AG04449 (cell line): ENCODE data around the gene ZSCAN5A.

Experiments used
- CTCF ChIA-PET: fragments of 350-600 bp; formaldehyde crosslinking; extraction: SDS; loops from one replicate; lab custom pipeline; 2021; ENCODE audit warnings: antibody characterized with exemption; lab: Yijun Ruan, JAX
- POLR2A ChIA-PET: fragments of 400-600, 350-600 bp; formaldehyde crosslinking; extraction: SDS; loops from one replicate; lab custom pipeline; 2020; ENCODE audit warnings: antibody characterized with exemption, inconsistent platforms; lab: Yijun Ruan, JAX
- DNase-seq: peaks from one replicate; pipeline ENCODE4 v3.0.0-alpha.2; 2010; ENCODE audit warnings: low read depth, low spot score
- H3K4me3 ChIP-seq: 2 replicates; pipeline ENCODE4 v1.5.1; 2011; ENCODE audit warnings: low read depth, mild to moderate bottlenecking, control low read depth, low read length
- TF ChIP-seq, protein P1 (sequence below): IDR thresholded peaks from one replicate; pipeline ENCODE4 v1.5.1; 2011; ENCODE audit warnings: mild to moderate bottlenecking, moderate library complexity, low read length, control low read depth, inconsistent platforms; ENCODE audit not compliant: insufficient read depth; ENCODE audit errors: missing control alignments

ZSCAN5A gene

DNA sequence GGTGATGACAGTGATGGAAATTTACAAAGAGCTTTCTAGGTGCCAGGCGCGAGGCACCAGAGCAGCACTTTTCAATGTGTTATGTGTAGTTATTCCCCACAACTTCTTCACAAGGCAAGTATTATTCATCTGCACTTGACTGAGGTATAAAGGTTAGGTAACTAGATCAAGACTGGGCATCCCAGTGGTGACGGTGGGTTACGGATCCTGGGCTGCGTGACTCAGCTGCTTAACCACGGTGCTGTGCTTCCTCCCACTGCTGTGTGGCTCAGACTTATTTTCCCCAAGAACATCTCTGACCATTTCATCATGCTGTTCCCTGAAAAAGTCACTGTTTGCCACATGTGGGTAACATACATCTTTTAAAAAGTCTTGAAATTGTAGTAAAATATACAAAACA, 22.8 kb downstream of the ZSCAN5A start:
- TF ChIP-seq, protein P1, sequence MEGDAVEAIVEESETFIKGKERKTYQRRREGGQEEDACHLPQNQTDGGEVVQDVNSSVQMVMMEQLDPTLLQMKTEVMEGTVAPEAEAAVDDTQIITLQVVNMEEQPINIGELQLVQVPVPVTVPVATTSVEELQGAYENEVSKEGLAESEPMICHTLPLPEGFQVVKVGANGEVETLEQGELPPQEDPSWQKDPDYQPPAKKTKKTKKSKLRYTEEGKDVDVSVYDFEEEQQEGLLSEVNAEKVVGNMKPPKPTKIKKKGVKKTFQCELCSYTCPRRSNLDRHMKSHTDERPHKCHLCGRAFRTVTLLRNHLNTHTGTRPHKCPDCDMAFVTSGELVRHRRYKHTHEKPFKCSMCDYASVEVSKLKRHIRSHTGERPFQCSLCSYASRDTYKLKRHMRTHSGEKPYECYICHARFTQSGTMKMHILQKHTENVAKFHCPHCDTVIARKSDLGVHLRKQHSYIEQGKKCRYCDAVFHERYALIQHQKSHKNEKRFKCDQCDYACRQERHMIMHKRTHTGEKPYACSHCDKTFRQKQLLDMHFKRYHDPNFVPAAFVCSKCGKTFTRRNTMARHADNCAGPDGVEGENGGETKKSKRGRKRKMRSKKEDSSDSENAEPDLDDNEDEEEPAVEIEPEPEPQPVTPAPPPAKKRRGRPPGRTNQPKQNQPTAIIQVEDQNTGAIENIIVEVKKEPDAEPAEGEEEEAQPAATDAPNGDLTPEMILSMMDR = no peak
- POLR2A ChIA-PET = no interaction called here
- no peak for DNase-seq
- no peak overlapping the region for H3K4me3 ChIP-seq
- CTCF ChIA-PET = interaction anchor here (1.5 kb wide), 1 partner anchor 39 kb away, joined by 3 read pairs; no protein-coding TSS in a partner anchor

DNA sequence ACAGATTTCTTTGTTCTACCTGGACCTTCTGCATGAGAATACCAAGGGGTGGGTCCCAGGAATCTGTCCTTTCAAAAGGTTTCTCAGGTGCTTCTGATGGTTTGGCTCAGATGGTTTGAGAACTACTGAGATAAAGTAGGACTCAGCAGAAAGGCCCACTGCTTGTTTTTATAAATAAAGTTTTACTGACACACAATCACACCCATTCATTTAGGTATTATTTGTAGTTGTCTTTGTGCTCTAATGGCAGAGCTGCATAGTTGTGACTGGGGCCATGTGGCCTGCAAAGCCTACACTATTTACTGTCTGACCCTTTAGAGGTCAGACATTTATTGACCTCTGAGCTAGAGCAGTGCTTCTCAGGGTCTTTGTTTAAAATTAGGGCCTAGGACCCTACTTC, 24.5 kb downstream of the ZSCAN5A start:
- DNase-seq = no peak
- CTCF ChIA-PET = interaction anchor here (1.3 kb wide), 1 partner anchor 214 kb away, joined by 3 read pairs; no protein-coding TSS in a partner anchor
- no peak overlapping the region for H3K4me3 ChIP-seq

DNA sequence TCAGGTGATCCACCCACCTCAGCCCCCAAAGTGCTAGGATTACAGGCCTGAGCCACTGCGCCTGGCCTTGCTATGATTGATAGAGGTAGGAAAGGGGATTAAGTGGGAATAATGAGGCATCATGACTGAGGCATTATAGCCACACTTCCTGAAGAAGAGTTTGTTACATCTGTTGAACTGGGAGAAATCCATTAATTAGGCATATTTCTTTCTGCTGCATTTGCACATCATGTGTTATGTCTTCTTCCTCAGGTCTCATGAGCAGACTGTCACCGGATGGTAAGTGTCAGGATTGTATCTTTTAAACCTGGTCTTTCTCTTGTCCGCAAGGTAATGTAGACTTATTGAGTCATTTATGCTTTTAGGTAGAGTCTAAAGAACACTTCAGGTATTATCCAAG, 29.9 kb downstream of the ZSCAN5A start:
- no peak overlapping the region for H3K4me3 ChIP-seq
- ChIA-PET POLR2A (no interaction called here), CTCF (no interaction called here)
- no peak for DNase-seq
- TF ChIP-seq, protein P1 = no peak

More for the DNA sequence above, 24.5 kb downstream of the ZSCAN5A start:
- POLR2A ChIA-PET = no interaction called here
- TF ChIP-seq, protein P1 = no peak

DNA sequence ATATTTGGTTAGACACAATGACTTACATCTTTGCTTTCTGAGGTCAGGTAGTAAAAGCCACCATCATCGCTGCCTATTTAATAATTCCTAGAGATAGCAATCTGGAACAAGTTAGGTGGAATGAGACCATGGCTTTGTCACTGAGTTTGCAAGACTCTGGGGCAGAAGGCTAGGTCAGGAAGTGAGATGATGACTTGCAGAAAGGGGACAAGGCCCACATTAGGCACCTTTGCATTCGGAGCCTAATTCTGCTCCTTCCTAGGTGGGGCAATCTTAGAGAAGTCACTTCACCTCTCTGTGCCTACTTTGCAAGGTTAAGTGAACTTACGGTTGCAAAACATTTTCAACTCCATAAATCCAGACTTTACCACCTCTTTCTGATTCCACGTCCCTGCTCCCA, 31.8 kb downstream of the ZSCAN5A start:
- POLR2A ChIA-PET = no interaction called here
- TF ChIP-seq, protein P1 = no peak
- CTCF ChIA-PET = interaction anchor here (1.7 kb wide), 1 partner anchor 30 kb away, joined by 5 read pairs; no protein-coding TSS in a partner anchor

DNA sequence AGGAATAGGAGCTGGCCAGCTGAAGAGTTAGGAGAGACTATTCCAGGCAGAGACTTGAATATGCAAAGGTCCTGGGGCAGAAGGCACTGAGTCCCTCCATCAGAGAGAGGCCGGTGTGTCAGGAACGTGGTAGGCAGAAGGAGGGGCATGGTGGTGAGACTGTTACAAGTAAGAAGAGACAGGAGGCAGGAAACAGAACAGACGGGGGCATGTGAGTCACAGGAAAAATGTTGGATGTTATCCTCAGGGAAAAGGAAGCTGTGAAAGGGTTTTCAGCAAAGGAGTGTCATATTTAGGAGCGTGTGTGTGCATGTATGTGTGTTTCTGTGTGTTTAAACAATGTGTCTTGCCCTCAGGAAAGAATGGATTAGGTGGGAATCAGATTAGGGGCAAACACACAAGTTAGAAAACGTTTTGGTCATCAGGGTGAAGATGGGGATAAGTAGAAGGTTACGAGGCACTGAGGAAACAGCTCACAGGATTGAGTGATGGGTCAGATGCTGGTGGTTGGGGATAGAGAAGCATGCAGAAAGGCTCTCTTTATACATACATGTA, 41.0 kb downstream of the ZSCAN5A start:
- DNase-seq = no peak
- ChIA-PET POLR2A (no interaction called here), CTCF (interaction anchor here (1.8 to 11.9 kb wide), 2 partner anchors 13 to 21 kb away, joined by 5 to 80 read pairs; no protein-coding TSS in a partner anchor)
- H3K4me3 ChIP-seq = no peak overlapping the region
- TF ChIP-seq, protein P1 = no peak

More for the DNA sequence above, 31.8 kb downstream of the ZSCAN5A start:
- DNase-seq = no peak
- no peak overlapping the region for H3K4me3 ChIP-seq

DNA sequence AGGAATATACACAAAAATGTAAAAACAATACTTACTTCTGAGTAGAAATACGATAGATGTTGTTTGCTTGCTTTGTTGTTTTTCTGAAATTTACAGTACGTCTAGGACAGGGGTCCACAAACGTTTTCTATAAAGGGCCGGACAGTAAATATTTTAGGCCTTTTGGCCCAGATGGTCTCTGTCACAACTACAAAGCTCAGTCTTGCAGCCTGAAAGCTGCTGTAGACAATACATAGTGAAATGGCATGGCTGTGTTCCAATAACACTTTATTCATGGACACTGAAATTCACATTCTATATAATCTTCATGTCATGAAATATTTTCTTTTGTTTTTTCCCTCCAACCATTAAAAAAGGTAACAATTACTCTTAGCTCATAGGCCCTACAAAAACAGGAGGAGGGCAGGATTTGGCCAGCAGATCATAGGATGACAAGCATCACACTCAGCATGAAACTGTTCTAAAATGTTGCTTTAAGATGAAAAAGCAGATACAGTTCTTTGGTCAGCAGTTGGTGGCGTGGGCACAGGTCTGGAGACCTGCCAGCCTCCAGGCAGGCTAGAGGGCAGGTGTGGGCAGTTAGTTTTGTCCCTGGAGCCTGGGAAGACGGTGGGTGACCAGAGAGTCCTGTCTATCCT, 42.4 kb downstream of the ZSCAN5A start, which contains the start of gene EDDM13:
Gene EDDM13 (plus strand): TSS at position 588 of the 638 bp plus-strand sequence. CDS start 87 bp downstream, outside the sequence.
- POLR2A ChIA-PET = no interaction called here
- H3K4me3 ChIP-seq = no peak within 1 kb of the TSS
- TF ChIP-seq, protein P1 = no peak
- no peak for DNase-seq
- CTCF ChIA-PET = interaction anchor here (1.0 to 11.9 kb wide), 3 partner anchors 11 to 191 kb away, joined by 3 to 80 read pairs (median 5); no protein-coding TSS in a partner anchor
